GM12878 (cell line): ENCODE data around the gene CACNA1I.

Source experiments
- CEBPB ChIP-seq, 2 experiments: fragments of 150-350 bp in 1 of 2; IDR thresholded peaks; 2 replicates each; pipeline ENCODE4 v1.6.1; 2012 to 2014; ENCODE audit warnings: low read depth in 2 of 2, low read length in 2 of 2, borderline replicate concordance in 1 of 2, inconsistent platforms in 1 of 2
- CEBPZ ChIP-seq: fragments of 150-350 bp; IDR thresholded peaks from 2 replicates; pipeline ENCODE4 v1.6.1; 2016; ENCODE audit warnings: low read depth, low read length
- CHD1 ChIP-seq: IDR thresholded peaks from 2 replicates; pipeline ENCODE4 v1.6.1; 2012; ENCODE audit warnings: low read depth, low read length, improper control_type of control experiment
- CTCF ChIP-seq, 3 experiments: IDR thresholded peaks in 2 of 3; conservative IDR thresholded peaks in 1 of 3; 2 replicates each; pipeline ENCODE4 v1.5.1; 2011; ENCODE audit warnings: low read depth in 3 of 3, low read length in 3 of 3, mild to moderate bottlenecking in 3 of 3, control low read depth in 2 of 3, moderate library complexity in 2 of 3, inconsistent platforms in 1 of 3, mixed read lengths in 1 of 3; ENCODE audit not compliant: control insufficient read depth in 2 of 3, insufficient read depth in 1 of 3; ENCODE audit errors: extremely low read depth in 1 of 3
- EZH2 ChIP-seq: IDR thresholded peaks from 2 replicates; pipeline ENCODE4 v1.6.1; 2012; ENCODE audit warnings: low read depth, mild to moderate bottlenecking, control low read depth, inconsistent platforms, low read length, borderline replicate concordance; ENCODE audit not compliant: control insufficient read depth
- GABPA ChIP-seq: IDR thresholded peaks from 2 replicates; pipeline ENCODE4 v1.6.1; 2014; ENCODE audit warnings: antibody characterized with exemption, low read depth, mild to moderate bottlenecking, inconsistent platforms
- KDM1A ChIP-seq: fragments of 200-600 bp; sonication (generic); IDR thresholded peaks from 2 replicates; pipeline ENCODE4 v1.6.1; 2016; ENCODE audit warnings: borderline replicate concordance
- MAX ChIP-seq: IDR thresholded peaks from 2 replicates; pipeline ENCODE4 v1.6.1; 2012; ENCODE audit warnings: low read depth, low read length, improper control_type of control experiment
- NFYA ChIP-seq: IDR thresholded peaks from 2 replicates; pipeline ENCODE4 v1.6.1; 2011; ENCODE audit warnings: low read depth, mild to moderate bottlenecking, low read length, improper control_type of control experiment, borderline replicate concordance
- PKNOX1 ChIP-seq: fragments of 450-650 bp; IDR thresholded peaks from 2 replicates; pipeline ENCODE4 v1.6.1; 2016; ENCODE audit warnings: mild to moderate bottlenecking
- SP1 ChIP-seq: IDR thresholded peaks from one replicate; pipeline ENCODE4 v1.6.1; 2011; ENCODE audit warnings: low read depth, low read length
- YY1 ChIP-seq: IDR thresholded peaks from 2 replicates; pipeline ENCODE4 v1.6.1; 2011; ENCODE audit warnings: low read depth, mild to moderate bottlenecking, low read length

- TF ChIP-seq CTCF (IDR thresholded peaks at IDR 0.05 in 2 of 3, conservative IDR thresholded peaks at IDR 0.05 in 1 of 3; ENCODE audit: control insufficient read depth in 2 of 3, extremely low read depth in 1 of 3, insufficient read depth in 1 of 3, low read depth in 3 of 3, low read length in 3 of 3) (no peak), PKNOX1 (no peak), YY1 (no peak), GABPA (no peak), MAX (no peak), SP1 (no peak), KDM1A (no peak), CEBPZ (no peak), NFYA (no peak), CEBPB (IDR thresholded peaks at IDR 0.05; ENCODE audit: borderline replicate concordance in 1 of 2, low read depth in 2 of 2, low read length in 2 of 2) (no peak), EZH2 (no peak), CHD1 (no peak)
Measured at GRCh38 chr22:39656495-39657490, 86.2 kb downstream of the CACNA1I start.
